Hepatocyte (in vitro differentiated cells): ENCODE measurements around the gene KRT83. TPM values are rescaled to one million over a fixed set of nuclear protein-coding genes. Genes with fewer than 3 reads are reported as not detected.

Source experiments
- DNase-seq: peaks from one replicate; pipeline ENCODE4 v3.0.0-alpha.2; 2016; ENCODE audit warnings: low spot score
- H2AFZ ChIP-seq: fragments of 200-600 bp; sonication (generic); 2 replicates; pipeline ENCODE4 v1.6.0; 2016; ENCODE audit warnings: antibody characterized with exemption, mild to moderate bottlenecking
- H3K27ac ChIP-seq: fragments of 200-600 bp; sonication (generic); 2 replicates; pipeline ENCODE4 v1.5.1; 2016; ENCODE audit warnings: mild to moderate bottlenecking
- H3K27me3 ChIP-seq: fragments of 200-600 bp; sonication (generic); 2 replicates; pipeline ENCODE4 v1.6.1; 2016
- H3K36me3 ChIP-seq: fragments of 200-600 bp; sonication (generic); replicated peaks from 2 replicates; pipeline ENCODE4 v1.5.1; 2016; ENCODE audit warnings: low read depth; ENCODE audit not compliant: insufficient read depth
- H3K4me1 ChIP-seq: fragments of 200-600 bp; sonication (generic); 2 replicates; pipeline ENCODE4 v1.5.1; 2016; ENCODE audit warnings: mild to moderate bottlenecking, moderate library complexity; ENCODE audit not compliant: insufficient read depth
- H3K4me2 ChIP-seq: fragments of 200-600 bp; sonication (generic); 2 replicates; pipeline ENCODE4 v1.6.0; 2016
- H3K4me3 ChIP-seq: fragments of 200-600 bp; sonication (generic); 2 replicates; pipeline ENCODE4 v1.5.1; 2016; ENCODE audit warnings: mild to moderate bottlenecking
- H3K79me2 ChIP-seq: fragments of 200-600 bp; sonication (generic); 2 replicates; pipeline ENCODE4 v1.6.0; 2017; ENCODE audit warnings: mild to moderate bottlenecking
- H3K9me2 ChIP-seq: fragments of 200-600 bp; sonication (generic); replicated peaks from 2 replicates; pipeline ENCODE4 v1.6.0; 2017; ENCODE audit warnings: mild to moderate bottlenecking; ENCODE audit not compliant: insufficient read depth
- H3K9me3 ChIP-seq: fragments of 200-600 bp; sonication (generic); 2 replicates; pipeline ENCODE4 v1.5.1; 2016; ENCODE audit warnings: low read depth, mild to moderate bottlenecking
- H4K20me1 ChIP-seq: fragments of 200-600 bp; sonication (generic); 2 replicates; pipeline ENCODE4 v1.6.0; 2016; ENCODE audit warnings: mild to moderate bottlenecking; ENCODE audit not compliant: insufficient read depth, poor library complexity, severe bottlenecking
- CTCF ChIP-seq: fragments of 200-600 bp; sonication (generic); IDR thresholded peaks from 2 replicates; pipeline ENCODE4 v1.5.1; 2016; ENCODE audit warnings: antibody characterized with exemption, mild to moderate bottlenecking; ENCODE audit not compliant: poor library complexity
- EZH2 ChIP-seq: fragments of 200-600 bp; sonication (generic); IDR thresholded peaks from 2 replicates; pipeline ENCODE4 v1.6.1; 2016; ENCODE audit warnings: antibody characterized with exemption, mild to moderate bottlenecking, borderline replicate concordance
- EZH2phosphoT487 ChIP-seq: fragments of 200-600 bp; sonication (generic); IDR thresholded peaks from one replicate; pipeline ENCODE4 v1.6.1; 2018; ENCODE audit warnings: antibody characterized with exemption, mild to moderate bottlenecking, low read depth, moderate library complexity; ENCODE audit not compliant: unreplicated experiment, severe bottlenecking
- WGBS: methylation state at CpG from one replicate; pipeline ENCODE4 v1.1.6; 2016; ENCODE audit warnings: low lambda C conversion rate; ENCODE audit errors: missing lambda C conversion rate; 5-methylcytosine and 5-hydroxymethylcytosine counted together
- polyA plus RNA-seq: library from polyadenylated mRNA; unstranded; fragments of >200 nt; fragmentation: Nextera tagmentation; extraction: Ambion mirVana; gene quantifications from 2 replicates; pipeline ENCODE4 v1.2.1, GENCODE V29; 2016
- total RNA-seq: library from RNA; depleted of rRNA; stranded (reverse); fragments of >200 nt; gene quantifications from 2 replicates; pipeline ENCODE4 v1.2.3, GENCODE V29; 2014

The KRT83 gene
- total and polyA plus RNA-seq, 2 experiments from 2014 or later, result not detected

GRCh38 chr12:52274521-52275120 lies 46.6 kb downstream of the KRT83 start, which contains the start of gene KRT86:
Gene KRT86 (plus strand): TSS chr12:52274645. CDS start chr12:52301917, 27,272 bp downstream.
- no peaks in the 10 kb centered on the region for H3K36me3 ChIP-seq
- no peak within 1 kb of the TSS for H2AFZ ChIP-seq
- WGBS, result 76% methylated on average over 3 of the region's 3 CpGs
- no peaks in the 10 kb centered on the region for H3K9me3 ChIP-seq
- no peak within 1 kb of the TSS for H3K4me3 ChIP-seq
- H4K20me1 ChIP-seq, result no peaks in the 10 kb centered on the region
- H3K4me2 ChIP-seq, result no peak within 1 kb of the TSS
- H3K4me1 ChIP-seq, result peaks cover 10% of the 10 kb centered on the region
- H3K79me2 ChIP-seq, result no peaks in the 10 kb centered on the region
- no peaks in the 10 kb centered on the region for H3K27me3 ChIP-seq
- H3K27ac ChIP-seq, result no peak within 1 kb of the TSS
- TF ChIP-seq CTCF (no peak), EZH2 (no peak), EZH2phosphoT487 (no peak)
- no peak for DNase-seq
- H3K9me2 ChIP-seq, result no peaks in the 10 kb centered on the region

GRCh38 chr12:52271158-52271557 lies 50.0 kb downstream of the KRT83 start:
- Histone ChIP-seq H3K27me3 (no peaks in the 10 kb centered on the region), H3K27ac (no peak overlapping the region), H2AFZ (no peak overlapping the region), H3K9me3 (no peaks in the 10 kb centered on the region), H3K4me2 (no peak overlapping the region), H3K79me2 (no peaks in the 10 kb centered on the region), H3K36me3 (no peaks in the 10 kb centered on the region), H3K4me1 (no peaks in the 10 kb centered on the region), H3K4me3 (no peak overlapping the region), H3K9me2 (no peaks in the 10 kb centered on the region), H4K20me1 (no peaks in the 10 kb centered on the region)
- TF ChIP-seq EZH2 (no peak), EZH2phosphoT487 (no peak), CTCF (no peak)
- 50% methylated on average over 1 of the region's 1 CpG for WGBS
- no peak for DNase-seq

GRCh38 chr12:52270541-52271070 lies 50.6 kb downstream of the KRT83 start:
- WGBS, result 87% methylated on average over 6 of the region's 6 CpGs

More at GRCh38 chr12:52270541-52271070, 50.6 kb downstream of the KRT83 start:
- Histone ChIP-seq H3K79me2 (no peaks in the 10 kb centered on the region), H2AFZ (no peak overlapping the region), H3K9me3 (no peaks in the 10 kb centered on the region), H3K9me2 (no peaks in the 10 kb centered on the region), H3K4me2 (no peak overlapping the region), H3K27ac (no peak overlapping the region), H4K20me1 (no peaks in the 10 kb centered on the region), H3K36me3 (no peaks in the 10 kb centered on the region), H3K27me3 (no peaks in the 10 kb centered on the region), H3K4me3 (no peak overlapping the region), H3K4me1 (no peaks in the 10 kb centered on the region)
- no peak for DNase-seq
- TF ChIP-seq CTCF, result no peak
- no peak for TF ChIP-seq EZH2phosphoT487
- no peak for TF ChIP-seq EZH2
